ENCODE measurements around the gene SFRP2.

The SFRP2 gene

DNA sequence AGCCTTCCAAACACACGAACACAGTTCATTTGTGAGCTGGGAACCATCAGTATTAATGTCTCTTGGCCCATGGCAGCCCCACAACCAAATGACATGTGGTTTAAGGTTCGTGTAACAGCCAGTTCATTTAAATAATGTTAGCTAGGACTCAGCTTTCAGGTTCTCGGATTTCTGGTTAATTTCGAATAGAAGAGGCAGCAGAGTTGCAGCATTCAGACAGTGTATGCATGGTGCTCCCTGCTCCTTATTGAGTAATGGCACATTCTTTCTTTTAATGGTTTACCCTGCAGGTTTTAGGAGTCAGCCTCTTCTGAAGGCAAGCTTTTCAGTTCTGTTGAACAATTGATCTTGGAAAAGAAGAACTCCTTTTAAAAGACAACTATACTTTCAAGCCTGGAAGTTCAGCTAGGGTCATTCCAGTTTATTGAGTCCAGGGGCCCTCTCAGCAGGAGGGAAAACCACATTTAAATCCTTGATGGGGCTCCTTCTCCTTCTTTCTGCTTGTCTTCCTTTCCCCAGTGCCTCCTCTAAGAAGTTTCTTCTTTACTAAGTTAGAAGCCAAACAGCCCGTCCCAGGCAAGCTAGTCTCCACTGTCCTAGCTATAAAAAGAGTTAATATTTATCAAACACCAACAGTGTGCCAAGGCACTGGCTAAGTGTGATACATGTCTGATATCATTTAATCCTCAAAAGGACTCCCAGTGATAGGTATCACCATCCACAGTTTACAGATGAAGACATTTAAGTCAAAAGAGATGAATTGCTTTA, 24.1 kb downstream of the SFRP2 start:
- Histone ChIP-seq H2BK12ac (ENCODE audit: low read length) (no peak overlapping the region), H3K79me2 (ENCODE audit: control insufficient read depth, insufficient read depth, low read length, poor library complexity) (no peaks in the 10 kb centered on the region), H2AK5ac (ENCODE audit: low read length) (no peak overlapping the region), H4K8ac (ENCODE audit: low read depth, low read length) (no peak overlapping the region), H3K4me2 (ENCODE audit: low read length) (no peak overlapping the region), H2AFZ (ENCODE audit: insufficient read depth, low read length, poor library complexity) (no peak overlapping the region), H3K79me1 (ENCODE audit: low read length) (no peaks in the 10 kb centered on the region), H3K9me3 (ENCODE audit: insufficient read depth, low read depth, low read length) (peaks cover 2% of the 10 kb centered on the region), H3K4me1 (ENCODE audit: control insufficient read depth in 1 of 2, insufficient read depth in 2 of 2, low read length in 2 of 2) (no peaks in the 10 kb centered on the region), H3K4me3 (ENCODE audit: low read depth, low read length) (no peak overlapping the region), H3K27ac (ENCODE audit: low read depth, low read length) (no peak overlapping the region), H2BK5ac (ENCODE audit: low read depth, low read length, poor library complexity) (no peak overlapping the region), H4K12ac (ENCODE audit: low read depth, low read length) (no peak overlapping the region), H4K91ac (ENCODE audit: low read depth, low read length) (no peak overlapping the region), H3K18ac (ENCODE audit: low read length) (no peak overlapping the region), H3K23ac (ENCODE audit: low read length) (no peak overlapping the region), H3K14ac (ENCODE audit: low read length) (no peak overlapping the region), H2BK120ac (ENCODE audit: insufficient read depth, low read length, poor library complexity) (no peak overlapping the region), H3K27me3 (ENCODE audit: insufficient read depth, low read length) (peaks cover 3% of the 10 kb centered on the region), H3K36me3 (ENCODE audit: control insufficient read depth in 1 of 2, insufficient read depth in 2 of 2, low read length in 2 of 2) (no peaks in the 10 kb centered on the region), H3K9ac (ENCODE audit: low read length) (no peak overlapping the region), H3K4ac (ENCODE audit: low read depth, low read length) (no peak overlapping the region)
- WGBS (ENCODE audit: extremely low coverage, insufficient coverage, insufficient read length): no CpG with 5 or more reads among the region's 5 CpGs
- no peak for DNase-seq

GRCh38 chr4:153763404-153763803, 25.5 kb downstream of the SFRP2 start:
- Histone ChIP-seq H3K14ac (ENCODE audit: low read length) (no peak overlapping the region), H3K36me3 (ENCODE audit: control insufficient read depth in 1 of 2, insufficient read depth in 2 of 2, low read length in 2 of 2) (no peaks in the 10 kb centered on the region), H3K79me1 (ENCODE audit: low read length) (no peaks in the 10 kb centered on the region), H2BK120ac (ENCODE audit: insufficient read depth, low read length, poor library complexity) (no peak overlapping the region), H3K4me2 (ENCODE audit: low read length) (no peak overlapping the region), H2AK5ac (ENCODE audit: low read length) (no peak overlapping the region), H2BK12ac (ENCODE audit: low read length) (no peak overlapping the region), H3K23ac (ENCODE audit: low read length) (no peak overlapping the region), H3K27ac (ENCODE audit: low read depth, low read length) (no peak overlapping the region), H4K12ac (ENCODE audit: low read depth, low read length) (no peak overlapping the region), H3K18ac (ENCODE audit: low read length) (no peak overlapping the region), H3K4ac (ENCODE audit: low read depth, low read length) (no peak overlapping the region), H3K4me1 (ENCODE audit: control insufficient read depth in 1 of 2, insufficient read depth in 2 of 2, low read length in 2 of 2) (peaks cover 5 to 6% of the 10 kb centered on the region in 2 experiments), H2AFZ (ENCODE audit: insufficient read depth, low read length, poor library complexity) (no peak overlapping the region), H3K9me3 (ENCODE audit: insufficient read depth, low read depth, low read length) (peaks cover 2% of the 10 kb centered on the region), H3K4me3 (ENCODE audit: low read depth, low read length) (no peak overlapping the region), H3K27me3 (ENCODE audit: insufficient read depth, low read length) (peaks cover 12% of the 10 kb centered on the region), H4K91ac (ENCODE audit: low read depth, low read length) (no peak overlapping the region), H2BK5ac (ENCODE audit: low read depth, low read length, poor library complexity) (no peak overlapping the region), H3K9ac (ENCODE audit: low read length) (no peak overlapping the region), H4K8ac (ENCODE audit: low read depth, low read length) (no peak overlapping the region), H3K79me2 (ENCODE audit: control insufficient read depth, insufficient read depth, low read length, poor library complexity) (no peaks in the 10 kb centered on the region)
- no CpG with 5 or more reads among the region's 1 CpG for WGBS (ENCODE audit: extremely low coverage, insufficient coverage, insufficient read length)
- no peak for DNase-seq

GRCh38 chr4:153759407-153760316, 29.2 kb downstream of the SFRP2 start, which contains the start of gene RNF175:
Gene RNF175 (minus strand): TSS chr4:153760024. CDS start chr4:153759862, 162 bp downstream.
- Histone ChIP-seq H3K9ac (ENCODE audit: low read length) (no peak within 1 kb of the TSS), H4K12ac (ENCODE audit: low read depth, low read length) (no peak within 1 kb of the TSS), H3K4me2 (ENCODE audit: low read length) (peak within 1 kb of the TSS; percentile 74), H3K4me3 (ENCODE audit: low read depth, low read length) (peak within 1 kb of the TSS; percentile 62), H3K27ac (ENCODE audit: low read depth, low read length) (no peak within 1 kb of the TSS), H3K79me1 (ENCODE audit: low read length) (no peaks in the 10 kb centered on the region), H3K4me1 (ENCODE audit: control insufficient read depth in 1 of 2, insufficient read depth in 2 of 2, low read length in 2 of 2) (peaks cover 5 to 9% of the 10 kb centered on the region in 2 experiments), H3K4ac (ENCODE audit: low read depth, low read length) (no peak within 1 kb of the TSS), H2BK5ac (ENCODE audit: low read depth, low read length, poor library complexity) (no peak within 1 kb of the TSS), H3K9me3 (ENCODE audit: insufficient read depth, low read depth, low read length) (peaks cover 5% of the 10 kb centered on the region), H2BK12ac (ENCODE audit: low read length) (no peak within 1 kb of the TSS), H4K91ac (ENCODE audit: low read depth, low read length) (no peak within 1 kb of the TSS), H3K36me3 (ENCODE audit: control insufficient read depth in 1 of 2, insufficient read depth in 2 of 2, low read length in 2 of 2) (no peaks in the 10 kb centered on the region), H3K18ac (ENCODE audit: low read length) (no peak within 1 kb of the TSS), H2BK120ac (ENCODE audit: insufficient read depth, low read length, poor library complexity) (no peak within 1 kb of the TSS), H2AFZ (ENCODE audit: insufficient read depth, low read length, poor library complexity) (no peak within 1 kb of the TSS), H3K14ac (ENCODE audit: low read length) (no peak within 1 kb of the TSS), H2AK5ac (ENCODE audit: low read length) (no peak within 1 kb of the TSS), H4K8ac (ENCODE audit: low read depth, low read length) (no peak within 1 kb of the TSS), H3K79me2 (ENCODE audit: control insufficient read depth, insufficient read depth, low read length, poor library complexity) (no peaks in the 10 kb centered on the region), H3K23ac (ENCODE audit: low read length) (no peak within 1 kb of the TSS), H3K27me3 (ENCODE audit: insufficient read depth, low read length) (peaks cover 12% of the 10 kb centered on the region)
- no peak for DNase-seq
- WGBS (ENCODE audit: extremely low coverage, insufficient coverage, insufficient read length): no CpG with 5 or more reads among the region's 76 CpGs

- H3K9ac ChIP-seq (ENCODE audit: low read length): no peak overlapping the region
- H3K9me3 ChIP-seq (ENCODE audit: insufficient read depth, low read depth, low read length): peaks cover 9% of the 10 kb centered on the region
- H3K4me2 ChIP-seq (ENCODE audit: low read length): peak overlapping the region; percentile 74
- H3K79me2 ChIP-seq (ENCODE audit: control insufficient read depth, insufficient read depth, low read length, poor library complexity): no peaks in the 10 kb centered on the region
- no peak overlapping the region for H4K8ac ChIP-seq (ENCODE audit: low read depth, low read length)
- H3K4ac ChIP-seq (ENCODE audit: low read depth, low read length): no peak overlapping the region
- no peak overlapping the region for H2AK5ac ChIP-seq (ENCODE audit: low read length)
- no peak overlapping the region for H2AFZ ChIP-seq (ENCODE audit: insufficient read depth, low read length, poor library complexity)
- no peak overlapping the region for H3K18ac ChIP-seq (ENCODE audit: low read length)
- H2BK12ac ChIP-seq (ENCODE audit: low read length): no peak overlapping the region
- no CpG with 5 or more reads among the region's 15 CpGs for WGBS (ENCODE audit: extremely low coverage, insufficient coverage, insufficient read length)
- peaks cover 5 to 9% of the 10 kb centered on the region in 2 experiments for H3K4me1 ChIP-seq (ENCODE audit: control insufficient read depth in 1 of 2, insufficient read depth in 2 of 2, low read length in 2 of 2)
- H3K36me3 ChIP-seq (ENCODE audit: control insufficient read depth in 1 of 2, insufficient read depth in 2 of 2, low read length in 2 of 2): no peaks in the 10 kb centered on the region
- H3K79me1 ChIP-seq (ENCODE audit: low read length): no peaks in the 10 kb centered on the region
- no peak overlapping the region for H2BK120ac ChIP-seq (ENCODE audit: insufficient read depth, low read length, poor library complexity)
- no peak overlapping the region for H4K91ac ChIP-seq (ENCODE audit: low read depth, low read length)
- H2BK5ac ChIP-seq (ENCODE audit: low read depth, low read length, poor library complexity): no peak overlapping the region
- no peak for DNase-seq
- no peak overlapping the region for H3K23ac ChIP-seq (ENCODE audit: low read length)
- H3K4me3 ChIP-seq (ENCODE audit: low read depth, low read length): no peak overlapping the region
- H3K27ac ChIP-seq (ENCODE audit: low read depth, low read length): no peak overlapping the region
- H4K12ac ChIP-seq (ENCODE audit: low read depth, low read length): no peak overlapping the region
- peaks cover 12% of the 10 kb centered on the region for H3K27me3 ChIP-seq (ENCODE audit: insufficient read depth, low read length)
- no peak overlapping the region for H3K14ac ChIP-seq (ENCODE audit: low read length)
These were observed 30.0 kb downstream of the SFRP2 start for GRCh38 chr4:153758688-153759406.
